ENCODE results near the gene CNOT3.
"Not testable (repeated sequence)": the region's sequence is repeated elsewhere in the genome, so short reads cannot be mapped to it uniquely, and the experiment has no call there.

CNOT3 gene

DNA sequence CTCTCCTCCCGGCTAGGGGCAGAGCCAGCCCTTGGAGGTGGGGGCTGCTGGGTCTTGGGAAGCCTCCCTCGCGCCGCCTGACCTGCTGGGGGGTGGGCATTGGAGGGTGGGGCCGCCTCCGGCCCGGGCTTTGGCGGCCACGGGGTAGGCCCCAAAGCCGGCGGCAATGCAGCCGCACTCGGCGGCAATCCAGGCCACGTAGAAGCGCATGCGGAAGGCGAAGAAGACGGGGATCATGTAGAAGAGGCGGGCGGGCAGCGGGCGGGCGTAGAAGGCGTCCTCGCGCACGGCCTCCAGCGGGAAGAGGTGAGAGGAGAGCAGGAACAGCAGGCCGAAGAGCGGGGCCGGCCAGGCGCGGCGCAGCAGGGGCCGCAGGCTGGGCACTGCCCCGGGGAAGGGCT, 43.1 kb downstream of the CNOT3 start:
- H3K4me3 ChIP-seq (ENCODE audit: severe bottlenecking): no peak overlapping the region
- no peak for DNase-seq (ENCODE audit: low spot score)
- no peak for TF ChIP-seq CTCF (IDR thresholded peaks at IDR 0.05; ENCODE audit: poor library complexity, severe bottlenecking)
- H3K27ac ChIP-seq (ENCODE audit: poor library complexity, severe bottlenecking): no peak overlapping the region
- no peaks in the 10 kb centered on the region for H3K27me3 ChIP-seq (ENCODE audit: insufficient read depth, poor library complexity, severe bottlenecking)
- H3K9me3 ChIP-seq (ENCODE audit: severe bottlenecking): no peaks in the 10 kb centered on the region
- ATAC-seq (ENCODE audit: low read depth): no peak
- H3K36me3 ChIP-seq (ENCODE audit: low read depth): peaks cover 21% of the 10 kb centered on the region
- H3K4me1 ChIP-seq (ENCODE audit: insufficient read depth, poor library complexity, severe bottlenecking): no peaks in the 10 kb centered on the region

DNA sequence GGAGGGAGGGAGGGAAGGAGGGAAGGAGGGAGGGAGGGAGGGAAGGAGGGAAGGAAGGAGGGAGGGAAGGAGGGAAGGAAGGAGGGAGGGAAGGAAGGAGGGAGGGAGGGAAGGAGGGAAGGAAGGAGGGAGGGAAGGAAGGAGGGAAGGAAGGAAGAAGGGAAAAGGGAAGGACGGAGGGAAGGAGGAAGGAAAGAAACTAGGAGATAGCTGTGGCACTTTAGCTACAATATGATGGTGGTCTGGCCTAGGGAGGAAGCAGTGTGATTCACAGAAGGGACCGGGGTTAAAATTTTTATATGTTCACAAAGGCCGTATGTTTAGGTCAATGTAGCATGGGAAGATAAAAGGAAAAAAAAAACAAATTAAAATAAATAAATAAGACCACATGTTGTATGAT, 44.3 kb downstream of the CNOT3 start:
- H3K27ac ChIP-seq (ENCODE audit: poor library complexity, severe bottlenecking); H3K27me3 ChIP-seq (ENCODE audit: insufficient read depth, poor library complexity, severe bottlenecking); ATAC-seq (ENCODE audit: low read depth); H3K9me3 ChIP-seq (ENCODE audit: severe bottlenecking); H3K4me1 ChIP-seq (ENCODE audit: insufficient read depth, poor library complexity, severe bottlenecking); H3K4me3 ChIP-seq (ENCODE audit: severe bottlenecking); DNase-seq (ENCODE audit: low spot score): not testable (repeated sequence)
- peaks cover 26% of the 10 kb centered on the region for H3K36me3 ChIP-seq (ENCODE audit: low read depth)

GRCh38 chr19:54183431-54183830, 45.9 kb downstream of the CNOT3 start:
- TF ChIP-seq CTCF (IDR thresholded peaks at IDR 0.05; ENCODE audit: poor library complexity, severe bottlenecking): no peak
- ATAC-seq (ENCODE audit: low read depth): no peak
- H3K4me3 ChIP-seq (ENCODE audit: severe bottlenecking): no peak overlapping the region
- DNase-seq (ENCODE audit: low spot score): no peak
- H3K9me3 ChIP-seq (ENCODE audit: severe bottlenecking): no peaks in the 10 kb centered on the region
- no peaks in the 10 kb centered on the region for H3K4me1 ChIP-seq (ENCODE audit: insufficient read depth, poor library complexity, severe bottlenecking)
- no peaks in the 10 kb centered on the region for H3K27me3 ChIP-seq (ENCODE audit: insufficient read depth, poor library complexity, severe bottlenecking)
- H3K27ac ChIP-seq (ENCODE audit: poor library complexity, severe bottlenecking): no peak overlapping the region
- H3K36me3 ChIP-seq (ENCODE audit: low read depth): peaks cover 29% of the 10 kb centered on the region

DNA sequence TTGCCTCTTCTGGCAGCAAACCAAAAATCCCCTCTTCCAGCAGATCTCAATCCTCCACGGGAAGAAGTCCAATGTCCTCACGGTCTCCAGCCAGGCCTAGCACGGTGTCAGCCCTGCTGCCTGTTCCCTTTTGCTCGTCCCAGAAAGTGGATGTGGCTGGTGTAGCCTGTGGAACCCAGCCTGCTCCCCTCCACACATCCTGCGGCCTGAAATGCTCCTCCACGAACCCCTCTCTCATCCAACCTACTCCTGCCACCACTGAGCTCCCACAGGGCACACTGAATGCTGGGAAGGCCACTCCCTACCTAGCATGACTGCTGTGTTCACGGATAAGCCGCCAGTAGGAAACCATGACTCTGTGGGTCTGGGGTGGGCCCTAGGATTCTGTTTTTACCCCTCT, 48.8 kb downstream of the CNOT3 start:
- Histone ChIP-seq H3K36me3 (ENCODE audit: low read depth) (peaks cover 13% of the 10 kb centered on the region; the same call in 1 of the 2 replicates), H3K27me3 (ENCODE audit: insufficient read depth, poor library complexity, severe bottlenecking) (no peaks in the 10 kb centered on the region), H3K4me3 (ENCODE audit: severe bottlenecking) (no peak overlapping the region), H3K9me3 (ENCODE audit: severe bottlenecking) (no peaks in the 10 kb centered on the region), H3K4me1 (ENCODE audit: insufficient read depth, poor library complexity, severe bottlenecking) (no peaks in the 10 kb centered on the region), H3K27ac (ENCODE audit: poor library complexity, severe bottlenecking) (no peak overlapping the region)
- no peak for ATAC-seq (ENCODE audit: low read depth)
- TF ChIP-seq CTCF (IDR thresholded peaks at IDR 0.05; ENCODE audit: poor library complexity, severe bottlenecking): no peak
- no peak for DNase-seq (ENCODE audit: low spot score)

- no peak for TF ChIP-seq CTCF (IDR thresholded peaks at IDR 0.05; ENCODE audit: poor library complexity, severe bottlenecking)
- Histone ChIP-seq H3K36me3 (ENCODE audit: low read depth) (peaks cover 13% of the 10 kb centered on the region; the same call in 1 of the 2 replicates), H3K27ac (ENCODE audit: poor library complexity, severe bottlenecking) (no peak overlapping the region), H3K9me3 (ENCODE audit: severe bottlenecking) (no peaks in the 10 kb centered on the region), H3K4me3 (ENCODE audit: severe bottlenecking) (no peak overlapping the region), H3K27me3 (ENCODE audit: insufficient read depth, poor library complexity, severe bottlenecking) (no peaks in the 10 kb centered on the region), H3K4me1 (ENCODE audit: insufficient read depth, poor library complexity, severe bottlenecking) (no peaks in the 10 kb centered on the region)
- DNase-seq (ENCODE audit: low spot score) (no peak), ATAC-seq (ENCODE audit: low read depth) (no peak)
Observed at GRCh38 chr19:54186934-54187381, 49.4 kb downstream of the CNOT3 start.
